ENCODE results near the gene SERP2. TPM values are rescaled to one million over a fixed set of nuclear protein-coding genes. Genes with fewer than 3 reads are reported as not detected.
A peak's percentile ranks its signal among the peaks of the same experiment; 100 is the strongest.

The SERP2 gene
- polyA plus RNA-seq, 10 donors, result 3.5 to 6.9 (median 5.1) TPM

DNA sequence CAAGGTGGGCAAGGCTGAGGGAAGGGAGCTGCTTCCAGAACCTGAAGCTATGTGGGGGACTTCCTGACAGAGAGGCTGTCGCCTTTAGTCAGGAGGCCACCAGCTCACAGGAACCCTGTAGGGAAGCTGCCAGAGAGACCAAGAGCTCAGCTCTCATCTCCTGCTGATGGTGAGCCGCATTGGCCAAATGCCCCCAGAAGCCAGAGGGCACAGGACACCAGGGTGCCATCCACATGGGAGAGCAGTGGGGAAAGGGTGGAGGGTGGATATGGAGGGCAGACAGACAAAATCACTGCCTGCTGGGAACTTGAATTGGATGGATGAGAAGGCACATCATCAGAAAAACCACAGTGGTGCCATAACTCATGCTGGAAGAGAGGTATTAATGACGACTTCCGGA lies 36.0 kb downstream of the SERP2 start:
- no peak for DNase-seq

DNA sequence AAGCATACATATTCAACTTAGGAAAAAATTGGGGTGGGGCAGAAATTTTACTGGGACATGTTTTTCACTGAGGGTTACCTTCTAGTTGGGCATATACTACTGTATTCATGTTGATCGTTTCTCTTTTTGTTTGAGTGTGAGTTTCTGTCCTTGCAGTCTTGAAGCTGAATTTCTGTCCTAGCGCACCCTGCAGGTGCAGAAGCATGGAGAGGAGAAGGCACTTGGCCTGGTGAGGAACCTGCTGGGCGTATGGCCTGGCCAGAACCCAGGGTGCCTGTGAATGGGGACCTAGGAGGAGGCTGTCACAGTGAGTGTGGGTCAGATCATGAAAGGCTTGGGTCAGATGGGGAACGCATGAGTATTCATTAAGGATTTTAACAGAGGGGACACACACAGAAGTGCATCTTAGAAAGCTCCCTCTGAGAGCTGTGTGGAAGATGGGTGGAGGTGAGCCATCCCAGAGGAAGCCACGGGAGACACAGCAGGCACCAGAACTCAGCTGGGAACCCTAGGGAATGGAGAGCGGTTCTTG lies 36.8 kb downstream of the SERP2 start:
- DNase-seq, result no peak

DNA sequence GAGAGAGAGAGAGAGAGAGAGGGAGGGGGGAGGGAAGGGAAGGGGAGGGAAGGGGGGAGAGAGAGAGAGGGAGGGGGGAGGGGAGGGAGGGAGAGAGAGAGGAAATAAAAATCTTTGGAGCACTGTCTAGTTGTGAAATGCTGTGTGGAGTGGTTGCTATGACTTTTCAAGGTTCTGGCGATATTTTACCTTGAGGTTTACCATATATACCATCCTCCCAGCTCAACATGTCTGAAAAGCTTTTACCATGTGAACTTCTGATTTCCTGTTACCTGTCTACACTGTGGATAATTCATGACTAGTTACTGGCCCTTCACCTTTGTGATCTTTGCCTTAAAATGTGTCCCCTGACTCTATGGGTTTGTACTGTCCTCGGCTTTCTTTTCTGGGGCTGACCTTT lies 38.2 kb downstream of the SERP2 start:
- DNase-seq, result no peak

DNA sequence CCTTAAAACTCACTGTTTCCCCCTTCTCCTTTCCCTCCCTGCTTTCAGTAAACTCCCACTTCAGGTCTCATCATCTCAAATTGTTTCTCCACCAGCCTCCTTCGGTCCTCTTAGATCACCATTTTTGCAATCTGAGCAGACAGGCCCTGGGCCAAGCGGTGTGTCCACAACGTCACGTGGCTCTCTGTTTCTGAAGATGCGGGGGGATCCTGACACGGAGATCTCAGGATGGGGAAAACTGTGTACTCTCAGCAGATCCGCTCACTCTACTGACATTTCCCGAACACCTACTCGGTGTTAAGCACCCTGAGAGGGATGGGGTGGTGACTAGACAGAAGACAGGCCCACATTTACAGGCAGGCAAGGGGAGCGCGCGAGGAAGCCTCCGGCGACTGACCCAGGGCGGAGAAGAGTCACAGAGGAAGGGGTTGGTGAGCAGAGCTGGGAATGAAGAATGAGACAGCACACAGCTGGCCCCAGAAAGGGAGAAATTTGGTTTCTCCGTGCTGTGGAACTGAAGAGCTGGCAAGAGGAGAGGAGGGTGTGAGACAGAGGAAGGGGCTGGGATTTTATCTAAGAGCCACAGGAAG lies 38.8 kb downstream of the SERP2 start:
- DNase-seq, result peak in 1 of 3 donors; percentile 30

DNA sequence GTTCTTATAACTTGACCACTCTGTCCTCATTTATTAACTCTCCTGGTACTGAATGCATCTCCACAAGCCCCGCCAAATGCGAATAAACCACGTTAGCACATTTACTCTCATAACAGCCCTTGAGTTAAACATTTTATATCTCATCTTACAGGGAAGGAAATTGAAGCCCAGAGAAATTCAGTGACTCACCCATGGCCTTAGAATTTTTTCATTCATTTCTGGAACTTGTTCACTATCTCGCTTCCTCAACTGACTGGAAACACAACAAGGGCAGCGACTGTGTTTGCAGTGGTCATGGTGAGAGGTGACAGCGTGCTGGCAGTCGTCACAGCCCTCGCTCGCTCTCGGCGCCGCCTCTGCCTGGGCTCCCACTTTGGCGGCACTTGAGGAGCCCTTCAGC lies 39.5 kb downstream of the SERP2 start:
- DNase-seq, result no peak

DNA sequence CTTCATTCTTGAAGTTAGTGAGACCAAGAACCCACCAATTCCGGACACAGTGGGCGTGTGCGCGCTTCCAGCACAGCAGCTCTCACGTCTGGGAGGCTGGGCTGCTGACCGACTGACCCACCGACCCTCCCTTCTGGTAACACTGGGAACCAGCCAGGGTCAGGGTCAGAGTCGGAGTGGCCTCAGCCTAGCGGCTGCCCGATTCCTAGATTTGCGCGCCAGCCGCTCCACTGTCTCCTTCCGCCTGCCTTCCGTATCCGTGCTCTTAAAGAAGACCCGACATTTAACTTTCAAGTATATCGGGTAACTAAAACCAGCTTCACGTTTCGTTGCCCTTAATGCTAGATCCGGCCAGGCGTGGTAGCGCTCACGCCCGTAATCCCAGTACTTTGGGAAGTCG lies 41.1 kb downstream of the SERP2 start:
- DNase-seq, result no peak

DNA sequence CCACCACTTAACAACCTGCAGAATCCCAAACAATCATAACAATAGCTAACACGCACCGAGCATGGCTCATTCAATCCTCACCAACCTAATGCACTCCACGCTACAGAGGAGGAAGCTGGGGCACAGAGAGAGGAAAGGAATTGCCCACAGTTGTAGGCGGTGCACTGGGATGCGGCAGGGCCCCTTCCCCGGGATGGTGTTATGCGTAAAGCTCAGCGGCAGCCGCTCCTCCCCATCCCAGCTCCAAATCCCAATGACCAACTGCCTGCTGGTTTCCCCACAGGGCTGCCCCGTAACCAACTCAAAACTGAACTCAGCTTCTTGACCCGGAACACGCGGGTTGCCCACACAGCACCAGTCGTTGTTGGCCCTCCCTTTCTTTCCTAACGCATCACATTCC lies 42.2 kb downstream of the SERP2 start:
- DNase-seq, result no peak

DNA sequence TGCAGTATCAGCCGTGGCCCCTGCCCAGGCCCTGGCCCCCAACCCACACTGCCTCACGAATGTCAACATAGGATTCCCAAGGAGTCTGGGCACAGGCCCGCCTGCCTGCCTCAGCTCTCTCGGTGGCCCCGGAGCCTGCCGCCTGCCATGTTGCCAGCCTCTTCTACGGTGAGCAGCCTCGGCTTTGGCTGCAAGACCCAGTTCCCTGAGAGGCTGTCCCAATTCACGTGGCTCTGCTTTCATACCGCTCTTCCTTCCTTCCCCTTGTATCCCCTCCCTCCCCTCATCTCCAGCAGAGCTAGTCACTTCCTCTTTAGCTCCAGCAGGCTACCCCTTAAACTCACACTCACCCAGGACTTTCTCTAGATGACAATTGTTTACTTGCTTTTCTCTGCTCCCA lies 42.7 kb downstream of the SERP2 start:
- no peak for DNase-seq

DNA sequence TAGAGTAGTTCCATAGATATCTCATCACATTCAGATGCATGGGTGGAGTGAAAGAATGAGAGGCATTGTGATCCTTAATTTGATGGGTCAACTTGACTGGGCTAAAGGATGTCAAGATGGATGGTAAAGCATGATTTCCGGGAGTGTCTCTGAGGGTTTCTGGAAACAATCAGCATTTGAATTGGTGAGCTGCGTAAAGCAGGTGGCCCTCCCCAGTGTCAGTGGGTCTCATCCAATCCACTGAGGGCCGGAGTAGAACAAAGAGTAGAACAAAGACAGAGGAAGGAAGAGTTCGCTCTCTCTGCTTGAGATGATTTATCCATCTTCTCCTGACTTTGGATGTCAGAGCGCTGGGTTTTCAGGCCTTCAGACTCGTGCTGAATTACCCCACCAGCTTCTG lies 43.1 kb downstream of the SERP2 start:
- no peak for DNase-seq

DNA sequence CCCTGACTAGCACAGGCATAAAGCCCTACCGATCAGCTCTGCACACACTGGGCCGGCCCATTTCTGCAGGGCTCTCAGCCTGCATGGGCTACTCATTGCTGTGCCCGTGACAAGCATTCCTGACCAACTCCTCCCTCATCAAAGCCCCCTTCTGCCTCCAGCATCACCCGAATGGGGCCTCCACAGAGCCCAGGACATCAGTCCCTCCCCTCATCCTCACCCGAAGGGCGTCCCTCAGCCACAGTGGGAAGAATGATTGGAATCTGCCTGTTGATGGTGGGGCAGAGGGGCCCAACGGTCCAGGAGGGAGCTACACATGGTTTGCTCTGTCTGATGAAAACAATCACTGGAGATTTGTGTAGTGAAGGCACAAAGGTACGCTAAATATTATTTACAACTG lies 43.8 kb downstream of the SERP2 start:
- no peak for DNase-seq

DNA sequence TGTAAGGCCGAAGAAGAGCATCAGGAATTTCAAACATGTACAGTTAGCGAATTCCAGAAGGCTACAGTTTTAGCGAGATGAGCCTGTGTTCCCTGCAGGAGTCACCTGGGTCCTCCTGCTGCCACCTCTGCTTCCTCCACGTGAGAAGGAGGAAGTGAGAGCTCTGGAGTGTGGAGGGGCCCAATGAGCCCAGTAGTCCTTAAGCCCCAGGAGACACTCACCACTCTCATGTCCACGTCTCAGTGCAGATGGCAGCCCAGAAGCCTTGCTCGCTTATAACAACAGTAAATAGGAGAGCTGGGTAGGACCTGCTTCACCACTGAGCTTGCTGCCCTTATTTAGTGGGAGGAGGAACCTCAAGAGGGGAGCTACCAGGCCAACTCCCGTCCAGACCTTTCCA lies 44.3 kb downstream of the SERP2 start:
- no peak for DNase-seq

DNA sequence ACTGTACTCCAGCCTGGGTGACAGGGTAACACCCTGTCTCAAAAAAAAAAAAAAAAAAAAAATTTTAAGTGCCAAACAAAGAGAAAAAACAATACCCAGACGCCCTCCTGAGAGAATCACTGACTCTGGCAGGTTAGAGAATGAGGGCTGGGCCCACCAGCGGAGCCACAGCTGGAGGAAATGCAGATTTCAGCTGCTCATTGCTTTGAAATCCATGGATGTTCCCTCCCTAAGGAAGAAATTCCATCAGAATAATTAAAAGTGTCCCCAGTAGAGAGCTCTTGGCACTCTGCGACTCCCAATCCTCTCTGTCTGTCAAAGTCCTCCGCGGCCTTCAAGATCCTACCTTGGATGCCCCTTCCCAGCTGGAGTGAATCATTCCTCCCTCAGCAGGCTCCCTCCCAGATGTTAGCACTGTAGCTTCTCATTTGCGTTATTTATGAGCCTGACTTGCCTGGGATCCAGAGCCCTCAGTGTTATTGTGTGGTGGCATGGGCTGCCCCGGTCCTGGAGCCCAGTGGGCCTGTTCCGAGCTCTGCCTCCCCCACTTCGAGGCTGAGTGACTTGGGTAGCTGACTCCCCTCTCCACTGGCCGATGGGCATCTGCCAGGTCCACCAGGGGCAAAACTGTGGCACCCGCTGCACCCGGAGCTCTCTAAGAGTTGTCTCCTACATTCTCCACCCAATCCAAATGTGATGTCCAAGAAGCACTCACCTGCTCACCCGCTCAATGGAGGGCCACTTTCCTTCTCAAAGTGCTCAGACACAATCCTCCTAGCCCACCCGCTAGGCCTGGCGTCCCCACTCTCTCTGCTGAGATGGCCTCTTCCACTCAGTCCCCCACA lies 47.0 kb downstream of the SERP2 start:
- no peak for DNase-seq

DNA sequence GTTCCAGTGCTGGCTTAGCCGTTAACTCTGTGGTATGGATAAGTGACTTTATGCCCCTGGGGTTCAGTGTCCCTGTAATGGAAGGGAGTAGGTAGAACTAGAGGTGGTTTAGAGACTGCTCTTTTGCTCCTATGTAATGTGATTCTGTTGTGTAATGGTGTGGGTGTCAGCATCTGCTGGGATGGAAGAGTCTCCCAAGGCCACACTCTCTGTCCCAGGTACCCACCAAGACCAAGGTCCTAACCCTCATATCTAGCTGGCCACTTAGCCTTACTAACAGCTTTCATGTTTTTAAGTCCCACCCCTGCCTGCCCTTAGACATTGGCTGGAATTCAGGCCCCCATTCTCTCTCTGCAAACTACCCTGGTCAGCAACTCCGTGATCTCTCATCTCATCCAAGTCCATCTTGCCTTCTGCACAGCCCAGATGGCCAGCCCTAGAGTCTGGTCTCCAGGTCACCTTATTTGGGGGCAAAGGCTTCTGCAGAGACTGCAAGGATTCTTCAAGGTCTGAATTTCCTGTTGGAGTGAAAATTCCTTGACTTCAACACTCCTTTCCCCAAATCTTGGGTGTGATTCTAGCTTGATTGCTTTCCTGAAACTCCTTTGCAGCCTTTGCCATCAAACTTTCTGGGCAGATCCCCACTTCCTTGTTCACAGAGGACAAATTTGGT lies 48.4 kb downstream of the SERP2 start:
- no peak for DNase-seq

DNA sequence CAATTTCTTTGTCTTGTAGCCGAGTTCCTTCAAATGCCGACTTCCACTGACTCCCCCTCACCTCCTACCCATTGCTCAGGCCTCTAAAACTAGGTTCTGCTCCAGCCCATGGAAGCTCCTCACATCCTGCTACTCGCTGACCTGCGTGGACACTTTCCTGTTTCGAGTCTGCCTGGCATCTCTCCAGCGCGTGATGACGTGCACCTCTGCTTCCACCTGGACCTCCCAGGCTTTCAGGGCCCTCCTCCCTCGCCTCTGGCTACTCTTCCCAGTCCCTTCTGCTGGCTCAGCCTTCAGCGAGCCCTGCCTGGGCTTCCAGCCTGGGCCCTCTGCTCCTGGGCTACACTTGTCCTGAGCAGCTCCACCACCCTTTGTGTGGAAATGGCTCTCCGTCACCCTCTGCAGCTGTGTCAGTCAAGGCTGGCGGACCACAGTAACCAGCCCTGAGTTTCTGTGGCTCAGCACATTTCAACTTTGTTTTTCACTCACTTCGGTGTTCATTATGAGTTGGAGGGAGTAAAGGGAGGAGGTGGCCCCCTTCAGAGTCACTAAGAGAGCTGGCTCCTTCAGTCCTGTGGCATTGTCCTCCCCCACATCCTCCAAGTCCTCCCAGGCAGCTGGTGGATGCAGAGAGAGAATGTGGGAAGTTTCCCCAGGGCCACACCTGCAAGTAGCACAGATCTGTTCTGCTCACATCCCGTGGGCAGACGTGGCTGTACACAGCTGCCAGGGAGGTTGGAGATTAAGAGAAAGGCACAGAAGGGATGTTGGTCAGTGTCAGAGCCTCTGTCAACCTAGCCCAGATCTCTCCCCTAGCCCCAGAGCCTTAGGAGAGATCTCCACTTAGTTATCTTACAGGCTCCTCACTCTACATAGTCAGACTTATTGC lies 49.4 kb downstream of the SERP2 start:
- DNase-seq, result peak in 1 of 3 donors; percentile 26

DNA sequence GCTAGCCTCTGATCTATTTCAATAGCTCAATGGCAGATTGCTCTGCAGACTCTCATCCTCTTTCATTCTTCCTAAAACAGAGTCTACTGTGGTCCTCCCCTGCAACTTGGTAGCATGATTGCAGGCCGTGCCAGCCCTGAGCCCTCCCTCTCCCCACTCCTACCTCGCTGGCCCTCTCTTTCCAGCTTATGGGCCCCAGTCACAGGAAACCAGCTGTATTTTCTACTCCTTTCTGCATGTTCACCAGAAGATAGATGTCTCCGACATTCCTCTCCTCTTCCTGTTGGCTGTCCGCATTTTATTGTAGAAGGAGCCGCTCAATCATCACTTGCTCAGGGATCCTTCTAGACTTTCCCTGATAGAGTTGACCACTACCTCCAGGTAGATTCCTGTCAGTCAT lies 50.2 kb downstream of the SERP2 start:
- DNase-seq, result no peak

DNA sequence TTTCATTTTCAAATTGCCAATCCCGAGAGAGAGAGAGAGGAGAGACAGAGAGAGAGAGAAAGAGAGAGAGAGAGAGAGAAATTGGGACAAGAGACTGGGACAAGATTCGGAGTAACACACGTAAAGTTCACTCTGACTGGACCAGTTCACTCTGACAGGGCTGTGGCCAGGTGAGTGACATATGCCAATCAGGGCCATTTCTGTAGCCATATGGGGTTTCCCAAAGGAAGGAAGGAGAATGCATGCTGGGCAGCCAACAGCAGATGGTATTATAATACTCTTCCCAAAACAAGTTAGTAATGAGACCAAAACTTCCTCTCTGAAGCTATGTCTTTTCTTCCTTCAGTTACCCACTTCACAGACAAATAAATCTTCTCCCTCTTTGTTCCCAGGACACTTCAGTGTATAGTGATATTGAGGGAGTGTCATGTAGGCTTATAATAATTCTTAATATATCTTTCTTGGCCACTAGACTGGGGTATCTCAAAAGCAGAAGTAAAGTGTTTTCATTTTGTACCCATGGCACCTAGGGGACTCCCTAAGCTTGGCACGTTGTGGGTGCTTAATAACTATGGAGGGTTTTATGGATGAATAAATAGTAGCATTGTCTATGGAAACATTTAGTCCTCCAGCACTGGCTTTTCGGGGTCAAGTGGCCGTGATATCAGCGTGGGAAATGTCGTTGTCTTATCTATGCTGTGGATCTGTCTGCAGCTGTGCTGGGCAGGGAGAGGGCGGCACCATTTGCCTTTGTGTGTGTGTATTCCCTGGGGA lies 51.6 kb downstream of the SERP2 start:
- DNase-seq, result no peak

DNA sequence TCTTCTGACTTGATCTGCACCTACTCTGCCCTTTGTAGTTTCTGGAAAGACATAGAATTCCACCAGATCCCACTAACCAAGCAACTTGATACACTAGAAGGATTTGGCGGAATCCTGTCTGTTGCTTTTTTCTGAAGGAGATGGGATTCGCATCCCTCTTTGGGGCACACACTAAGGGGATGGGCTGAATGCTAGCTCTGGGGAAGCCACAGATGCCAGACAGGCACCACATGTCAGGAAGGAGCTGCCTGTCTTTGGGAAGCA lies 52.1 kb downstream of the SERP2 start:
- no peak for DNase-seq

DNA sequence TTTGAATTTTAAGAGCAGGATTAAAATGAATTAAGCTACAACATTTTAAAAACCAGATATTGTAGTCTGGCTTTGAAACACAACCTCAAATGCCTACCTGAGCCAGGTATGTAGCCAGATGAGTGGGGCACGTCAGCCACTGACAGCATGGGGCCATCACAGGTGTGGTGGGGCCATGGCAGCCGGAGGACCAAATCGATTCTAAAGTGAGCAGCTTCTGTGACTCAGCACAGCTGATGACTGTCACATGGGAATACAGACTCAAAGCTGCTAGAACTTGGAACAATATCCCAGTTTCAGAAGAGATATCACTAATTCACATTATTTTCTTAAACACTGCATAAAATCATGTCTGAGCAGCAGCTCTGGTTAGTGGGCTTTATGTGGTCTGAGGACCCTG lies 52.8 kb downstream of the SERP2 start:
- DNase-seq, result no peak

DNA sequence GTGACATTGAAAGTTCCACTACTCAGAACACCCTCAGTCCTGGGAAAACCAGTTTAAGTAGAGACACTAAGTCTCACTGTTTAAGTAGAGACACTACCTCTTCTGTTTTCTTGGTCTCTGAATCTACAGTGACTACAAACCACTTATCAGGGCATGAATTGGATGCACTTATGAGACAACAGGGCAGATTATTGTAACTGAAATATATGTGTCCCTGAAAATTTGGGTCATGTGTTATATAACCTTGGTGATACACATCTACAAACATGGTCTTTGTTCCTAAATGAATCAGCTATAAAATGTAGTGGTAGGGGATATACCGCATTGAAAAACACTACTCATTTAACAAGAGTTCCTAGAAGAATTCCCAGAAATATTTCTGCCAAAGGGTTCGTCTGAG lies 55.7 kb downstream of the SERP2 start:
- DNase-seq, result no peak

DNA sequence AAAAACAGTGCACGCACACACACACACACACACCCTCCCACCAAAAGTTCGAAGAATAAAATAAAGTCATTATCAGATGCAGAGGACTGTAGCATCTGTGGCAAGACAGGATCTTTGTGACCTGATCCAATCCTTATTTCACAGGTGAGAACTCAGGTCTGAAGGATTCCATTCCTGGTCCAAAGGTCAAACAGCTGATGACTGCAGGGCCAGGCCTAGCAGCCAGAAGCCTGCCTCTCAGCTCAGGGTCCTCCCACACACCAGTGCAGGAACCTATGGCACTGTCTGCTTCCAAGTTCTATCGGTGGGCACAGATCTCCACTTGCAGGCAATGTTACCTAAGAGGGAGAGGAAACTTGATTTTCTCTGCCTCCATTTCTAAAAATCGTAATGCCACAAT lies 57.5 kb downstream of the SERP2 start:
- DNase-seq, result no peak

DNA sequence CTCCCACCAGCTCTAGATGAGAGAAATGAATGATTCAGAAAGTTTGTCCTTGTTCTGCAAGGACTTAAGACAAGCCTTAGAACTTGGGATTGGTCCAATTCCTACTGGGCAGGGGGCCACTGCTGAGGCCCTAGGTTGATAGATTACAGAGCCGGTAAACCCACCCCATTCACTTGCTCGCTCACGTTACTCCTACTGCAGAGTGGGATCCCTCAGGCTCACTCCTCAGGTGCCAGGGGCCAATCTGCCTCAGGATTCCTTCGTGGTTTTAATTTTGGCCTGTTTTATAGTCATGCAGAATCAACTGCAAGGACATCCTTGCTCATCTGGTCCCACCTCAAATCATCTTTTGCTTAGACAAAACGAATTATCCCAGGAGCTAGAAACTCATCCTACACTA lies 59.0 kb downstream of the SERP2 start:
- DNase-seq, result peak in 1 of 3 donors; percentile 32
